Brain microvascular endothelial cell (primary cell): ENCODE results near the gene ANTXR1.

Experiments used
- DNase-seq: peaks from one replicate; pipeline ENCODE4 v3.0.0-alpha.2; 2020
- H3K27ac ChIP-seq: fragments of 250-450 bp; sonication (Bioruptor Pico); 2 replicates; pipeline ENCODE4 v1.5.1; 2020; ENCODE audit warnings: mild to moderate bottlenecking, moderate library complexity
- H3K27me3 ChIP-seq: fragments of 250-450 bp; sonication (Bioruptor Pico); replicated peaks from 2 replicates; pipeline ENCODE4 v1.5.1; 2020; ENCODE audit warnings: mild to moderate bottlenecking
- H3K36me3 ChIP-seq: fragments of 250-450 bp; sonication (Bioruptor Pico); replicated peaks from 2 replicates; pipeline ENCODE4 v1.5.1; 2020; ENCODE audit warnings: mild to moderate bottlenecking
- H3K4me3 ChIP-seq: 2 replicates; pipeline ENCODE4 v1.5.1; 2011; ENCODE audit warnings: low read depth, mild to moderate bottlenecking, control low read depth, low read length, moderate library complexity
- in situ Hi-C: cut with HindIII; loops from 2 replicates; pipeline ENCODE4 v1.10.0; 2017; ENCODE audit warnings: low sequenced_read_pairs, low pct_ligation_motif_present
- TF ChIP-seq, protein P1 (sequence below): IDR thresholded peaks from 2 replicates; pipeline ENCODE4 v1.5.1; 2011; ENCODE audit warnings: low read depth, mild to moderate bottlenecking, moderate library complexity, low read length, control low read depth, inconsistent platforms; ENCODE audit errors: missing control alignments

ANTXR1 gene

DNA sequence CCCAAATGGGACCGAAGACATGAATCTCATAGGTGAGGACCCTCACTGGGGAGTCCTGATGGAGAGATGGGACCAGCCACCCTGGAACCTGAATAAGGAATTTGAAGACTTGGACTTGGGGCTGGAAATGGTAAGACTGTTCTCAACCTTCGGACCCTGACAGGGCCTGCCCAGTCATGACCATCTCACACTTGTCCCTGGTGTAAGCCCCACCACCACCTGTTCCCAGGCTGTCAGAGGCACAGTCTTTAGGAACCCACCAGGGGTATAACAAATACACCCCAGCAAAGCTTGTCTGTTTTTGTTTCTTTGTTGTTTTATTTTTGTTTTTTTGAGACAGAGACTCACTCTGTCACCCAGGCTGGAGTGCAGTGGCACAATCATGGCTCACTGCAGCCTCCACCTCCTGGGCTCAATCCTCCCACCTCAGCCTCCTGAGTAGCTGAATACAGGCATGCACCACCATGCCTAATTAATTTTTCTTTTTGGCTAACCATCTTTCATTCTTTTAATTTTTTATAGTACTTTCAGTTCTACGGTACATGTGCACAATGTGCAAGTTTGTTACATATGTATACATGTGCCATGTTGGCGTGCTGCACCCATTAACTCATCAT lies 267.9 kb downstream of the ANTXR1 start:
- Histone ChIP-seq H3K36me3 (no peaks in the 10 kb centered on the region), H3K4me3 (no peak overlapping the region), H3K27ac (no peak overlapping the region), H3K27me3 (no peaks in the 10 kb centered on the region)
- in situ Hi-C loops: loop anchor here (25.0 kb wide), 1 partner anchor 269 kb away; the partner anchor contains the start of gene ANTXR1
- TF ChIP-seq, protein P1, sequence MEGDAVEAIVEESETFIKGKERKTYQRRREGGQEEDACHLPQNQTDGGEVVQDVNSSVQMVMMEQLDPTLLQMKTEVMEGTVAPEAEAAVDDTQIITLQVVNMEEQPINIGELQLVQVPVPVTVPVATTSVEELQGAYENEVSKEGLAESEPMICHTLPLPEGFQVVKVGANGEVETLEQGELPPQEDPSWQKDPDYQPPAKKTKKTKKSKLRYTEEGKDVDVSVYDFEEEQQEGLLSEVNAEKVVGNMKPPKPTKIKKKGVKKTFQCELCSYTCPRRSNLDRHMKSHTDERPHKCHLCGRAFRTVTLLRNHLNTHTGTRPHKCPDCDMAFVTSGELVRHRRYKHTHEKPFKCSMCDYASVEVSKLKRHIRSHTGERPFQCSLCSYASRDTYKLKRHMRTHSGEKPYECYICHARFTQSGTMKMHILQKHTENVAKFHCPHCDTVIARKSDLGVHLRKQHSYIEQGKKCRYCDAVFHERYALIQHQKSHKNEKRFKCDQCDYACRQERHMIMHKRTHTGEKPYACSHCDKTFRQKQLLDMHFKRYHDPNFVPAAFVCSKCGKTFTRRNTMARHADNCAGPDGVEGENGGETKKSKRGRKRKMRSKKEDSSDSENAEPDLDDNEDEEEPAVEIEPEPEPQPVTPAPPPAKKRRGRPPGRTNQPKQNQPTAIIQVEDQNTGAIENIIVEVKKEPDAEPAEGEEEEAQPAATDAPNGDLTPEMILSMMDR: no peak
- no peak for DNase-seq

DNA sequence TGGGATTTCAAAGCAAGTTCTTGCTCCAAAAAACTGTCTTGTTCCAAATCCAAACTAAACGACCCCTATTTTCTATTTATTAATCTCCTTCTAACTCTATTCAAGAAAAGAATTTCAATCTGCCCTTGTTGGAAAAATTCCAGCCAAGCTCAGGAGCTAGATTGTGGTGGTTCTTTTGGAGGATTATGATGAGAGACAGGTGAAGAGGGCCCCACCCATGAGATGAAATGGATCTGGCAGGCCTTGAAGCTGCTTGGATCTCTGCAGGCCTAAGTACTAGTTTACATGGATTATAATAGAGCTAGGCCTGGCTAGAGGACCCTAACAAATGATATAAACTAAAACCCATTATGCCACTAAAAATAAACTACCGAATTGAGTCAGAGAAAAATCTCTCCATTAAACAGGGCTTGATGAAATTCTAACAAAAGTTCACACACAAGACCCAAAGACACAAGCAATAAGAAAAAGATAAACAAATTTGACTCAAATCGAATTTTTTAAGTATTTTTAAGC lies 272.5 kb downstream of the ANTXR1 start:
- H3K27me3 ChIP-seq: no peaks in the 10 kb centered on the region
- TF ChIP-seq, protein P1: no peak
- H3K4me3 ChIP-seq: no peak overlapping the region
- in situ Hi-C loops: loop anchor here (25.0 kb wide), 1 partner anchor 273 kb away; the partner anchor contains the start of gene ANTXR1
- DNase-seq: no peak
- no peak overlapping the region for H3K27ac ChIP-seq
- no peaks in the 10 kb centered on the region for H3K36me3 ChIP-seq

DNA sequence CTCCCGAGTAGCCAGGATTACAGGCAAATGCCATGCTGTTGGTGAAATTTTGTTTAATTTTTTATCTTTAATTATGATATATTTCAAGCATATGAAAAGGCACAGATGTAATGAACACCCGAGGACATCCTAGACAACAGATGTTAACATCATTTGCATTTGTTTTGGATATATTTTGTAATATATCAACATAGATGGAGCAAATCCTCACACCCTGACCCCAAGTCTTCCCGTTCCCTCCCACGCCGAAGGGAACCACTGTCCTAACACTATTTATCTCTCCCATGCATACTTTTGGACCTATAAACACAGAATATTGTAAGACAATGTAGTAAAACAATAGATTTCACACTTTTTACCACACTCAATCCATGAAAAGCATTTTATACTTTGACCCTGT lies 274.6 kb downstream of the ANTXR1 start:
- no peaks in the 10 kb centered on the region for H3K27me3 ChIP-seq
- no peaks in the 10 kb centered on the region for H3K36me3 ChIP-seq
- TF ChIP-seq, protein P1: no peak
- in situ Hi-C loops: loop anchor here (25.0 kb wide), 1 partner anchor 275 kb away; the partner anchor contains the start of gene ANTXR1
- no peak overlapping the region for H3K4me3 ChIP-seq
- H3K27ac ChIP-seq: no peak overlapping the region
- DNase-seq: no peak

DNA sequence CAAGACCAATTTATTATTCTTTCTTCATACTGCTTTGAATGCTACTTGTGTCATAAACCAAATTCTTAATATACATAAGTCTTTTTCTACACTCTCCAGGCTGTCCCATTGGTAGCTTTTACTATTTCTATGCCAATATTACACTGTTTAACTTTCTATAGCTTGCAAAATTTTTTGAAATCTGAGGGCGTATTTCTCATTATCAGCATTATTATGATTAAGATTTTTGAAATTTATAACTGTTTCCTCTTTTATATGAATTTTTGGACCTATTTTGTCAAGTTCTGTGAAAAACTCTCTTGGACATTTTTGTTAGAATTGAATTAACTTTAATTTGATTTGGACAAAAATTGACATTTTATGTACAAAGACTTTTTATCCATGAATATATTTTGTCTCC lies 275.4 kb downstream of the ANTXR1 start:
- Histone ChIP-seq H3K36me3 (no peaks in the 10 kb centered on the region), H3K4me3 (no peak overlapping the region), H3K27me3 (no peaks in the 10 kb centered on the region), H3K27ac (no peak overlapping the region)
- in situ Hi-C loops: loop anchor here (25.0 kb wide), 1 partner anchor 276 kb away; the partner anchor contains the start of gene ANTXR1
- TF ChIP-seq, protein P1: no peak
- no peak for DNase-seq

DNA sequence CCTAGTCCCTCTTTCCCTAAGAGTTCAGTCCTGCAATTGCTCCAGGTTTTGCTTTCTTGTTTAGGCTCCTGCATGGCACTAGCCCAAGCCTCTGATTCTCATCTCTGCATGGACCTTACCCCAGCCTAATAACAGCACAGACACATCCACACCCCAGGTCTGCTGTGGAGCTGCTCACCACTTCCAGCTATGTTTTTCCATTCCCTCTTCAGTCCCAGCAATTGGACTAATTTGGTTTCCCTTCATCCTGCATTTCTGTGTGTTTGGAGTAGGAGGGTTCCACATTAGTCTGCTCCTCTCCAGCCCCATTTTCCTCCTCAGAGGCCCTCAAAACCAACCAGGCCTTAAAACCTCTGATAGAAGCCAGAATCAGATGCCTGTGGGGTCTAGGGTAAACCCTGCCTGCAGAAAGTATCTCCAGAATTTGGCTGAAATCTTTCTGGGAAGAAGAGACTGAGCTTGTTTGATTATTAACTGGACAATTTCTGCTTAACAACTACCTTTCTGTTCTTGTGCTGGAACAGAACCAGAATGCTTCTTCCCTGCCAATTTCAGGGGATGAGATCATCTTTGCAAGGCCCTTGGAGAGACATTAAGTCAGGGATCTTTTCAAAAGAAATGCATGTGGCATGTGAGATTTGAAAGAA lies 278.1 kb downstream of the ANTXR1 start:
- Histone ChIP-seq H3K27ac (no peak overlapping the region), H3K4me3 (no peak overlapping the region), H3K36me3 (no peaks in the 10 kb centered on the region), H3K27me3 (no peaks in the 10 kb centered on the region)
- peak; percentile 45 for DNase-seq
- TF ChIP-seq, protein P1: no peak
- in situ Hi-C loops: loop anchor here (25.0 kb wide), 1 partner anchor 279 kb away; the partner anchor contains the start of gene ANTXR1
